ENCODE results near the gene CCSER1. TPM values are rescaled to one million over a fixed set of nuclear protein-coding genes. Genes with fewer than 3 reads are reported as not detected.

CCSER1 gene
- total and polyA plus RNA-seq, 2 of the 8 experiments (the other 6 are each of a cell fraction or from before 2014, with no cell fraction given): 0.26 to 0.84 TPM

DNA sequence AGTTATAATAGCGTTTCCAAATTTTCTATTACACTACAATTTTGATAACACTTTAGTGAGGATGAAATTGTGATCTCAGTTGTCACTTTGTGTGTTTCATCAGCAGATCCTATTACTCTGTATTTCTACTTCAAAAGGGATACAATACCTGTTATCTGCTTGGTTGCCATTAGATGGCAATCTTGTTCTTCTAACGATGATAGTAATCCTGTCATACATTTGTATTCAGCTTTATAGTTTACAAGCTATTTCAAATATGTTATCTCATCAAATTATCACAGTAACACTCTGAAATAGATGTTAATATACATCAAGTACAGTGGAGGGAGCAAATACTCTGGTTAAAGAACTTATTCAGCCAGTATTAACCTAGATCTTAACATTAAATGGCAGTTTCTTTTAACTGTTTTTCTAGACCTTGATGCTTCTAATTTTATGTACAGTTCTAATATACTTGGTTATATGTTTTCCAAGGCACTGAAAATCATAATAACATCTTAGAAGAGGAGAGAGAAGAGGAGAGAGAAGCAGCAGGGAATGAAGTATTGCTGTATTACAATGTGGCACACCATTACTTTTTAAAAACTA is 292.0 kb downstream of the CCSER1 start:
- H2AK5ac ChIP-seq (ENCODE audit: low read depth, low read length): no peak overlapping the region
- 2% methylated on average over 2 of the region's 2 CpGs; no CpG with 5 or more reads in 1 of the 2 experiments for WGBS, 2 experiments (ENCODE audit: extremely low coverage in 1 of 2, insufficient coverage in 1 of 2, insufficient read length in 1 of 2, insufficient replicate concordance in 2 of 2, low coverage in 1 of 2, low lambda C conversion rate in 2 of 2, missing lambda C conversion rate in 1 of 2)
- no peak overlapping the region for H3K4ac ChIP-seq (replicated peaks; ENCODE audit: insufficient read length, low read depth, low read length)
- no peaks in the 10 kb centered on the region for H4K20me1 ChIP-seq (replicated peaks in 1 of 2; ENCODE audit: control insufficient read depth in 1 of 2, insufficient read depth in 2 of 2, low read length in 2 of 2)
- H3K79me2 ChIP-seq (ENCODE audit: control insufficient read depth in 1 of 2, insufficient read depth in 2 of 2, low read length in 2 of 2): no peaks in the 10 kb centered on the region
- no peaks in the 10 kb centered on the region for H3K4me1 ChIP-seq (replicated peaks in 1 of 4; ENCODE audit: control insufficient read depth in 3 of 4, insufficient read depth in 4 of 4, low read length in 3 of 4)
- no peak overlapping the region for H3K4me3 ChIP-seq (ENCODE audit: extremely low read depth in 1 of 4, insufficient read depth in 2 of 4, low read depth in 3 of 4, low read length in 4 of 4)
- POLR2A ChIA-PET (ENCODE audit: partially characterized antibody): interaction anchor here (1.2 kb wide), 1 partner anchor 1835 kb away, joined by 3 read pairs; no protein-coding TSS in a partner anchor
- no peak overlapping the region for H2BK5ac ChIP-seq (ENCODE audit: low read depth, low read length)
- H3K36me3 ChIP-seq (ENCODE audit: control insufficient read depth in 2 of 4, insufficient read depth in 4 of 4, low read length in 3 of 4): no peaks in the 10 kb centered on the region
- no peak overlapping the region for H2BK20ac ChIP-seq (ENCODE audit: low read length)
- H4K91ac ChIP-seq (replicated peaks; ENCODE audit: insufficient read length, low read length): no peak overlapping the region
- H3K9me3 ChIP-seq (ENCODE audit: insufficient read depth in 2 of 2, low read depth in 1 of 2, low read length in 1 of 2): no peaks in the 10 kb centered on the region
- no peaks in the 10 kb centered on the region for H3K23me2 ChIP-seq (ENCODE audit: low read depth, low read length)
- H2BK120ac ChIP-seq (replicated peaks; ENCODE audit: low read depth, low read length): no peak overlapping the region
- no peak overlapping the region for H3K18ac ChIP-seq (ENCODE audit: extremely low read depth, low read length)
- TF ChIP-seq SAP30 (IDR thresholded peaks at IDR 0.05; ENCODE audit: insufficient read depth, insufficient replicate concordance, low read length) (no peak), RAD21 (IDR thresholded peaks at IDR 0.05 in 1 of 2, conservative IDR thresholded peaks at IDR 0.05 in 1 of 2; ENCODE audit: low read depth in 2 of 2, low read length in 2 of 2) (peak; percentile 78 to 85), CTCF (IDR thresholded peaks at IDR 0.05; ENCODE audit: control extremely low read depth in 1 of 3, insufficient read depth in 1 of 3, low read depth in 1 of 3, low read length in 3 of 3) (peak in 2 of 3 experiments; percentile 25 to 62; a peak in 2 of 4 replicates)
- no peak overlapping the region for H2BK12ac ChIP-seq (ENCODE audit: low read depth, low read length)
- H3K27me3 ChIP-seq (replicated peaks in 1 of 4; ENCODE audit: control insufficient read depth in 3 of 4, extremely low read depth in 1 of 4, insufficient read depth in 3 of 4, low read length in 3 of 4): no peaks in the 10 kb centered on the region
- H2BK15ac ChIP-seq (ENCODE audit: low read length): no peak overlapping the region
- no peak overlapping the region for H3K14ac ChIP-seq (ENCODE audit: insufficient read length)
- CTCF ChIA-PET (ENCODE audit: partially characterized antibody): interaction anchor here (0.6 to 2.0 kb wide), 23 partner anchors 10 to 1671 kb away, joined by 3 to 12 read pairs (median 3); no protein-coding TSS in a partner anchor
- H3K27ac ChIP-seq (ENCODE audit: low read depth, low read length): no peak overlapping the region
- H3K23ac ChIP-seq (ENCODE audit: insufficient read length): no peak overlapping the region
- DNase-seq (ENCODE audit: low read depth in 1 of 2, low spot score in 2 of 2) (no peak), FAIRE-seq (peak; percentile 86)
- H3K79me1 ChIP-seq (ENCODE audit: low read depth, low read length): no peaks in the 10 kb centered on the region
- H4K8ac ChIP-seq (ENCODE audit: extremely low read depth, insufficient read depth, low read length): no peak overlapping the region
- H2AFZ ChIP-seq (ENCODE audit: low read length): no peak overlapping the region
- H3K56ac ChIP-seq (replicated peaks; ENCODE audit: insufficient read length, low read depth, low read length): no peak overlapping the region
- no peak overlapping the region for H3K9ac ChIP-seq (replicated peaks in 1 of 4; ENCODE audit: extremely low read depth in 1 of 4, low read depth in 3 of 4, low read length in 3 of 4)
- no peak overlapping the region for H4K5ac ChIP-seq (ENCODE audit: insufficient read length, low read depth, low read length)
- no peak overlapping the region for H3K4me2 ChIP-seq (ENCODE audit: insufficient read depth in 1 of 2, low read depth in 2 of 2, low read length in 2 of 2)
